Uterus (tissue), 2 donors: ENCODE measurements around the gene ITPR1.

Source experiments
- CTCF ChIP-seq, 4 experiments: fragments of 200-600 bp in 2 of 4; fragments of 450-650 bp in 2 of 4; sonication (generic) in 2 of 4; IDR thresholded peaks; one replicate each; pipeline ENCODE4 v1.5.1; 2016 to 2019; ENCODE audit warnings: antibody characterized with exemption in 4 of 4, mild to moderate bottlenecking in 2 of 4, moderate library complexity in 1 of 4
- POLR2A ChIP-seq, 2 donors: fragments of 450-650 bp; IDR thresholded peaks; one replicate each; pipeline ENCODE4 v1.6.1; 2016; ENCODE audit warnings: antibody characterized with exemption in 2 of 2, mild to moderate bottlenecking in 1 of 2, moderate library complexity in 1 of 2

- TF ChIP-seq CTCF (IDR thresholded peaks at IDR 0.05) (no peak), POLR2A (IDR thresholded peaks at IDR 0.05) (no peak)
Observed at GRCh38 chr3:4601892-4602291, 108.7 kb downstream of the ITPR1 start.
